K562 (cell line): Measurements from ENCODE around the gene WDR62. TPM values are rescaled to one million over a fixed set of nuclear protein-coding genes. Genes with fewer than 3 reads are reported as not detected.

Experiments used
- ATAC-seq: fragments of 200-7000 bp; cut with Tn5 transposase; 3 replicates; pipeline ENCODE4 v1.9.1; 2020; ENCODE audit warnings: moderate library complexity
- BruUV-seq: library from RNA; stranded (reverse); fragments of 400-500 nt; replicated peaks from 2 replicates; lab custom pipeline; 2021; lab: Mats Ljungman, UMichigan
- CTCF ChIA-PET: fragments of 300-600 bp; formaldehyde crosslinking; extraction: SDS; loops from one replicate; lab custom pipeline; 2021; ENCODE audit warnings: low intra/inter-chr PET ratio; lab: Yijun Ruan, JAX
- POLR2A ChIA-PET: fragments of 300-600, 350-650 bp; sonication (Branson Sonifier 250); formaldehyde crosslinking; extraction: SDS; loops from one replicate; lab custom pipeline; 2021; ENCODE audit warnings: antibody characterized with exemption, inconsistent platforms; lab: Yijun Ruan, JAX
- DNase-seq, 4 experiments: peaks; one replicate each; pipeline versions ENCODE4 v3.0.0 to v3.0.0-alpha.2; 2011 to 2018; ENCODE audit warnings: low spot score in 3 of 4, mixed read lengths in 3 of 4; ENCODE audit errors: extremely low read depth in 1 of 4
- FAIRE-seq: peaks from 2 replicates; lab custom pipeline; 2011; peaks lifted over from hg19 to GRCh38; lab: Jason Lieb, UNC
- H2AFZ ChIP-seq: 2 replicates; pipeline ENCODE4 v1.6.0; 2011; ENCODE audit warnings: low read depth, low read length, control low read depth, inconsistent platforms
- H3K27ac ChIP-seq: fragments of 200-600 bp; 3 replicates; pipeline ENCODE4 v1.8.0; 2011; ENCODE audit warnings: low read depth, mild to moderate bottlenecking, control low read depth, inconsistent platforms, low read length, moderate library complexity, mixed read lengths; ENCODE audit errors: extremely low read depth
- H3K27me3 ChIP-seq, 2 experiments: fragments of 300-600 bp in 1 of 2; 2 replicates in 1 of 2; 3 replicates in 1 of 2; pipeline versions ENCODE4 v1.6.0 to v1.8.0; 2011; ENCODE audit warnings: inconsistent platforms in 2 of 2, low read length in 2 of 2, mild to moderate bottlenecking in 1 of 2, mixed read lengths in 1 of 2, moderate library complexity in 1 of 2; ENCODE audit not compliant: control insufficient read depth in 2 of 2, insufficient read depth in 2 of 2
- H3K36me3 ChIP-seq: fragments of 300-600 bp; 3 replicates; pipeline ENCODE4 v1.8.0; 2011; ENCODE audit warnings: mild to moderate bottlenecking, low read length, inconsistent platforms; ENCODE audit not compliant: control insufficient read depth, insufficient read depth
- H3K4me1 ChIP-seq, 2 experiments: fragments of 200-600 bp in 1 of 2; replicated peaks in 1 of 2; 2 replicates in 1 of 2; 3 replicates in 1 of 2; pipeline versions ENCODE4 v1.5.1 to v1.8.0; 2011; ENCODE audit warnings: inconsistent platforms in 2 of 2, low read length in 2 of 2, mild to moderate bottlenecking in 1 of 2, mixed read lengths in 1 of 2, moderate library complexity in 1 of 2; ENCODE audit not compliant: control insufficient read depth in 2 of 2, insufficient read depth in 2 of 2
- H3K4me2 ChIP-seq: 2 replicates; pipeline ENCODE4 v1.6.1; 2011; ENCODE audit warnings: low read length, control low read depth, inconsistent platforms, mixed read lengths; ENCODE audit not compliant: insufficient read depth
- H3K4me3 ChIP-seq: fragments of 200-600 bp; sonication (generic), shearing (Covaris generic); 2 replicates; pipeline ENCODE4 v1.5.1; 2016; ENCODE audit warnings: control low read depth, inconsistent platforms
- H3K79me2 ChIP-seq: fragments of 200-600 bp; 3 replicates; pipeline ENCODE4 v1.8.0; 2011; ENCODE audit warnings: low read length, inconsistent platforms; ENCODE audit not compliant: control insufficient read depth, insufficient read depth
- H3K9ac ChIP-seq, 2 experiments: 2 replicates each; pipeline versions ENCODE4 v1.6.0 to v1.6.1; 2011; ENCODE audit warnings: low read depth in 2 of 2, low read length in 2 of 2, control low read depth in 1 of 2, inconsistent platforms in 1 of 2, mild to moderate bottlenecking in 1 of 2, mixed read lengths in 1 of 2; ENCODE audit not compliant: insufficient read depth in 1 of 2
- H3K9me1 ChIP-seq: one replicate; pipeline ENCODE4 v1.6.0; 2011; ENCODE audit warnings: inconsistent platforms, mild to moderate bottlenecking, low read length, moderate library complexity; ENCODE audit not compliant: control insufficient read depth, insufficient read depth
- H3K9me3 ChIP-seq: replicated peaks from 2 replicates; pipeline ENCODE4 v1.5.1; 2011; ENCODE audit warnings: low read depth, low read length, inconsistent platforms; ENCODE audit not compliant: control insufficient read depth, insufficient read depth
- H4K20me1 ChIP-seq: replicated peaks from 2 replicates; pipeline ENCODE4 v1.6.1; 2011; ENCODE audit warnings: low read length, inconsistent platforms, mixed read lengths; ENCODE audit not compliant: control insufficient read depth, insufficient read depth
- CTBP1 ChIP-seq: fragments of 450-650 bp; IDR thresholded peaks from 2 replicates; pipeline ENCODE4 v1.6.1; 2016; ENCODE audit warnings: borderline replicate concordance
- HDAC1 ChIP-seq, 2 experiments: fragments of 450-650 bp; IDR thresholded peaks; 2 replicates each; pipeline ENCODE4 v1.6.1; 2016 to 2017; ENCODE audit warnings: inconsistent platforms in 1 of 2, mild to moderate bottlenecking in 1 of 2, moderate library complexity in 1 of 2
- HDAC3 ChIP-seq: fragments of 450-650 bp; IDR thresholded peaks from 2 replicates; pipeline ENCODE4 v1.6.1; 2018; ENCODE audit warnings: borderline replicate concordance, mild to moderate bottlenecking, moderate library complexity; ENCODE audit not compliant: partially characterized antibody
- PML ChIP-seq: IDR thresholded peaks from 2 replicates; pipeline ENCODE4 v1.6.1; 2012; ENCODE audit warnings: low read length, inconsistent platforms
- SUPT5H ChIP-seq: fragments of 450-650 bp; IDR thresholded peaks from 2 replicates; pipeline ENCODE4 v1.6.1; 2016
- TRIM28 ChIP-seq: fragments of 450-650 bp; IDR thresholded peaks from 2 replicates; pipeline ENCODE4 v1.6.1; 2017
- XRCC5 ChIP-seq: fragments of 200-400 bp; formaldehyde crosslinking; IDR thresholded peaks from 2 replicates; pipeline ENCODE4 v1.6.1; 2017; ENCODE audit warnings: low read depth, mild to moderate bottlenecking, low read length
- ZNF584 ChIP-seq: fragments of 200-800 bp; sonication (Bioruptor generic); IDR thresholded peaks from 2 replicates; pipeline ENCODE4 v1.6.1; 2016; ENCODE audit warnings: low read depth, mild to moderate bottlenecking, missing genetic modification characterization, missing compliant biosample characterization
- ZNF696 ChIP-seq: fragments of 250-450 bp; sonication (Bioruptor Pico); conservative IDR thresholded peaks from 2 replicates; pipeline ENCODE4 v1.4.0; 2020; ENCODE audit warnings: mild to moderate bottlenecking, moderate library complexity
- ZNF707 ChIP-seq: fragments of 250-450 bp; sonication (Bioruptor Pico); conservative IDR thresholded peaks from 2 replicates; pipeline ENCODE4 v1.8.0; 2022; ENCODE audit warnings: inconsistent platforms, mild to moderate bottlenecking, moderate library complexity
- WGBS: fragments of 100-300 bp; shearing (Covaris generic); methylation state at CpG from one replicate; pipeline ENCODE4 v1.1.6; 2016; ENCODE audit warnings: low coverage, mixed read lengths; ENCODE audit not compliant: insufficient coverage; ENCODE audit errors: missing lambda C conversion rate; 5-methylcytosine and 5-hydroxymethylcytosine counted together
- in situ Hi-C: fragments of 300-500 bp; cut with MboI; formaldehyde crosslinking; loops from 4 replicates; pipeline ENCODE4 v1.15.0; 2018; ENCODE audit warnings: inconsistent platforms, mixed read lengths
- intact Hi-C: fragments of 100-400 bp; cut with micrococcal nuclease; formaldehyde crosslinking; loops from 2 replicates; pipeline ENCODE4 v1.14.2; 2022
- polyA plus RNA-seq, 8 experiments: library from polyadenylated mRNA; depleted of rRNA in 4 of 8; stranded (reverse) in 5 of 8; unstranded in 3 of 8; fragments of >200 nt; fragmentation: Nextera tagmentation in 2 of 8; fragmentation: Illumina TruSeq in 1 of 8; extraction: Ambion mirVana in 2 of 8; extraction: Trizol in 1 of 8; gene quantifications; 2 replicates each; pipeline versions ENCODE4 v1.2.1 to v1.2.3, GENCODE V29; 2011 to 2014; ENCODE audit warnings: inconsistent platforms in 1 of 8, missing spikeins in 1 of 8
- total RNA-seq, 7 experiments: library from RNA; depleted of rRNA in 6 of 7; stranded (reverse); fragments of >200 nt in 6 of 7; fragmentation: Illumina TruSeq in 2 of 7; extraction: Trizol in 2 of 7; gene quantifications; 2 replicates each; pipeline versions ENCODE4 v1.2.1 to v1.2.3, GENCODE V29; 2011 to 2021; ENCODE audit warnings: low replicate concordance in 1 of 7
- TF ChIP-seq, protein P1 (sequence below): IDR thresholded peaks from 2 replicates; pipeline ENCODE4 v1.6.1; 2012; ENCODE audit warnings: low read depth, low read length, improper control_type of control experiment, borderline replicate concordance
- TF ChIP-seq, protein P2 (sequence below): sonication (generic); formaldehyde crosslinking; IDR thresholded peaks from 2 replicates; pipeline ENCODE4 v1.8.0; 2022; ENCODE audit warnings: missing genetic modification reagents, mild to moderate bottlenecking, borderline replicate concordance

Gene WDR62
- total and polyA plus RNA-seq, 9 of the 15 experiments (the other 6 are each of a cell fraction or from before 2014, with no cell fraction given) = 0.35 to 32.8 (median 14.4) TPM

DNA sequence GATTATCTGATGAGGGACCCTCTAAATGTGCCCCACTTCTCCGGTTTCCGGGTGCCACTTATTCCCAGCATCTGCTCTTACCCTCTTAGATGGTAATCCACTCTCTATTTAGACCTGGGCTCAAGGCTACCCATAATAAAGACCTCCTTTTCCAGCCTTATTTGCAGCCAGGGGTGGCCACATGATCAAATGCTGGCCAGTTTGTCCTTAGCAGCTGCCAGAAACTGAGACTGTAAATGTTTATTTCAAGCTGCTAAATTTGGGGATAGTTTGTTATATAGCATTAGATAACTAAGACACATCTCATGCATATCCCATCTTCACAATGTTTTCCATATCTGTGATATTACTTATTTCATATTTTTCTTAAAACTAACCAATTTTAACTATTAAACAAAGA, 10.7 kb upstream of the WDR62 start:
- ChIA-PET POLR2A (interaction anchor here (0.7 kb wide), 1 partner anchor 9 kb away, joined by 3 read pairs; no protein-coding TSS in a partner anchor), CTCF (no interaction called here)
- H4K20me1 ChIP-seq = no peaks in the 10 kb centered on the region
- H3K9me1 ChIP-seq = no peaks in the 10 kb centered on the region
- no peaks in the 10 kb centered on the region for H3K79me2 ChIP-seq
- peaks cover 0 to 3% of the 10 kb centered on the region in 2 experiments; a peak in 2 of 5 replicates for H3K4me1 ChIP-seq
- FAIRE-seq (no peak), DNase-seq (no peak), ATAC-seq (no peak)
- no peak overlapping the region for H2AFZ ChIP-seq
- intact Hi-C loops (no loop called here), in situ Hi-C loops (no loop called here)
- H3K9ac ChIP-seq = no peak overlapping the region
- no peaks in the 10 kb centered on the region for H3K27me3 ChIP-seq
- no peak overlapping the region for H3K4me3 ChIP-seq
- TF ChIP-seq ZNF696 (CRISPR knock-in tag) (no peak), HDAC1 (IDR thresholded peaks at IDR 0.05) (no peak), TRIM28 (no peak), SUPT5H (no peak), CTBP1 (no peak), ZNF584 (CRISPR knock-in tag) (no peak), PML (no peak), HDAC3 (no peak), ZNF707 (CRISPR knock-in tag) (no peak), XRCC5 (no peak)
- TF ChIP-seq, protein P1, sequence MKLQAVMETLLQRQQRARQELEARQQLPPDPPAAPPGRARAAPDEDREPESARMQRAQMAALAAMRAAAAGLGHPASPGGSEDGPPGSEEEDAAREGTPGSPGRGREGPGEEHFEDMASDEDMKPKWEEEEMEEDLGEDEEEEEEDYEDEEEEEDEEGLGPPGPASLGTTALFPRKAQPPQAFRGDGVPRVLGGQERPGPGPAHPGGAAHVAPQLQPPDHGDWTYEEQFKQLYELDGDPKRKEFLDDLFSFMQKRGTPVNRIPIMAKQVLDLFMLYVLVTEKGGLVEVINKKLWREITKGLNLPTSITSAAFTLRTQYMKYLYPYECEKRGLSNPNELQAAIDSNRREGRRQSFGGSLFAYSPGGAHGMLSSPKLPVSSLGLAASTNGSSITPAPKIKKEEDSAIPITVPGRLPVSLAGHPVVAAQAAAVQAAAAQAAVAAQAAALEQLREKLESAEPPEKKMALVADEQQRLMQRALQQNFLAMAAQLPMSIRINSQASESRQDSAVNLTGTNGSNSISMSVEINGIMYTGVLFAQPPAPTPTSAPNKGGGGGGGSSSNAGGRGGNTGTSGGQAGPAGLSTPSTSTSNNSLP = no peak
- TF ChIP-seq, protein P2, sequence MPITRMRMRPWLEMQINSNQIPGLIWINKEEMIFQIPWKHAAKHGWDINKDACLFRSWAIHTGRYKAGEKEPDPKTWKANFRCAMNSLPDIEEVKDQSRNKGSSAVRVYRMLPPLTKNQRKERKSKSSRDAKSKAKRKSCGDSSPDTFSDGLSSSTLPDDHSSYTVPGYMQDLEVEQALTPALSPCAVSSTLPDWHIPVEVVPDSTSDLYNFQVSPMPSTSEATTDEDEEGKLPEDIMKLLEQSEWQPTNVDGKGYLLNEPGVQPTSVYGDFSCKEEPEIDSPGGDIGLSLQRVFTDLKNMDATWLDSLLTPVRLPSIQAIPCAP (CRISPR knock-in tag) = no peak
- 0 out of 3 replicates have a peak, but pooled peaks cover 5% of the 10 kb centered on the region for H3K36me3 ChIP-seq
- no TSS peak for BruUV-seq
- H3K9me3 ChIP-seq = no peaks in the 10 kb centered on the region
- H3K27ac ChIP-seq = no peak overlapping the region
- 88% methylated on average over 2 of the region's 2 CpGs for WGBS
- H3K4me2 ChIP-seq = no peak overlapping the region
